Ishikawa (cell line): ENCODE data around the gene TP73.

ENCODE experiments used
- EGR1 ChIP-seq: IDR thresholded peaks from 2 replicates; pipeline ENCODE4 v1.6.1; 2012
- MAX ChIP-seq: IDR thresholded peaks from 2 replicates; pipeline ENCODE4 v1.6.1; 2012
- NFIC ChIP-seq: IDR thresholded peaks from 2 replicates; pipeline ENCODE4 v1.6.1; 2012
- RAD21 ChIP-seq: IDR thresholded peaks from 2 replicates; pipeline ENCODE4 v1.6.1; 2012; ENCODE audit warnings: low read depth
- TAF1 ChIP-seq: IDR thresholded peaks from 2 replicates; pipeline ENCODE4 v1.6.1; 2012; ENCODE audit warnings: low read depth, mild to moderate bottlenecking
- TEAD4 ChIP-seq: IDR thresholded peaks from 2 replicates; pipeline ENCODE4 v1.6.1; 2012
- YY1 ChIP-seq: IDR thresholded peaks from 2 replicates; pipeline ENCODE4 v1.6.1; 2012; ENCODE audit warnings: low read depth
- TF ChIP-seq, protein P1 (sequence below): IDR thresholded peaks from 2 replicates; pipeline ENCODE4 v1.6.1; 2012; ENCODE audit warnings: low read depth, mild to moderate bottlenecking

- TF ChIP-seq, protein P1, sequence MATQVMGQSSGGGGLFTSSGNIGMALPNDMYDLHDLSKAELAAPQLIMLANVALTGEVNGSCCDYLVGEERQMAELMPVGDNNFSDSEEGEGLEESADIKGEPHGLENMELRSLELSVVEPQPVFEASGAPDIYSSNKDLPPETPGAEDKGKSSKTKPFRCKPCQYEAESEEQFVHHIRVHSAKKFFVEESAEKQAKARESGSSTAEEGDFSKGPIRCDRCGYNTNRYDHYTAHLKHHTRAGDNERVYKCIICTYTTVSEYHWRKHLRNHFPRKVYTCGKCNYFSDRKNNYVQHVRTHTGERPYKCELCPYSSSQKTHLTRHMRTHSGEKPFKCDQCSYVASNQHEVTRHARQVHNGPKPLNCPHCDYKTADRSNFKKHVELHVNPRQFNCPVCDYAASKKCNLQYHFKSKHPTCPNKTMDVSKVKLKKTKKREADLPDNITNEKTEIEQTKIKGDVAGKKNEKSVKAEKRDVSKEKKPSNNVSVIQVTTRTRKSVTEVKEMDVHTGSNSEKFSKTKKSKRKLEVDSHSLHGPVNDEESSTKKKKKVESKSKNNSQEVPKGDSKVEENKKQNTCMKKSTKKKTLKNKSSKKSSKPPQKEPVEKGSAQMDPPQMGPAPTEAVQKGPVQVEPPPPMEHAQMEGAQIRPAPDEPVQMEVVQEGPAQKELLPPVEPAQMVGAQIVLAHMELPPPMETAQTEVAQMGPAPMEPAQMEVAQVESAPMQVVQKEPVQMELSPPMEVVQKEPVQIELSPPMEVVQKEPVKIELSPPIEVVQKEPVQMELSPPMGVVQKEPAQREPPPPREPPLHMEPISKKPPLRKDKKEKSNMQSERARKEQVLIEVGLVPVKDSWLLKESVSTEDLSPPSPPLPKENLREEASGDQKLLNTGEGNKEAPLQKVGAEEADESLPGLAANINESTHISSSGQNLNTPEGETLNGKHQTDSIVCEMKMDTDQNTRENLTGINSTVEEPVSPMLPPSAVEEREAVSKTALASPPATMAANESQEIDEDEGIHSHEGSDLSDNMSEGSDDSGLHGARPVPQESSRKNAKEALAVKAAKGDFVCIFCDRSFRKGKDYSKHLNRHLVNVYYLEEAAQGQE: no peak
- TF ChIP-seq TEAD4 (no peak), TAF1 (no peak), RAD21 (no peak), MAX (no peak), NFIC (no peak), YY1 (no peak), EGR1 (no peak)
These were observed 122.1 kb downstream of the TP73 start for GRCh38 chr1:3774276-3774945.
